Liver (tissue), 9 donors: ENCODE data around the gene CRMP1. TPM values are rescaled to one million over a fixed set of nuclear protein-coding genes. Genes with fewer than 3 reads are reported as not detected.
"Not testable (repeated sequence)": the region's sequence is repeated elsewhere in the genome, so short reads cannot be mapped to it uniquely, and the experiment has no call there.

Experiments
- DNase-seq: peaks from one replicate; pipeline ENCODE4 v3.0.0-alpha.2; 2017; ENCODE audit warnings: low spot score
- H3K27ac ChIP-seq, 2 donors: one replicate each; pipeline ENCODE4 v1.7.0; 2013; ENCODE audit warnings: inconsistent platforms in 2 of 2, low read length in 2 of 2, control low read depth in 1 of 2, low read depth in 1 of 2, mild to moderate bottlenecking in 1 of 2
- H3K27me3 ChIP-seq, 4 donors: one replicate each; pipeline versions ENCODE4 v1.6.1 to v1.7.0; 2013; ENCODE audit warnings: low read length in 3 of 4, inconsistent platforms in 1 of 4, mild to moderate bottlenecking in 1 of 4, moderate library complexity in 1 of 4; ENCODE audit not compliant: control insufficient read depth in 4 of 4, insufficient read depth in 4 of 4
- H3K36me3 ChIP-seq, 4 donors: one replicate each; pipeline versions ENCODE4 v1.6.1 to v1.7.0; 2013; ENCODE audit warnings: low read length in 3 of 4, mild to moderate bottlenecking in 3 of 4, low read depth in 1 of 4, moderate library complexity in 1 of 4; ENCODE audit not compliant: control insufficient read depth in 4 of 4, insufficient read depth in 3 of 4
- H3K4me1 ChIP-seq, 4 donors: one replicate each; pipeline versions ENCODE4 v1.6.1 to v1.7.0; 2013; ENCODE audit warnings: low read length in 3 of 4, mild to moderate bottlenecking in 3 of 4, moderate library complexity in 1 of 4; ENCODE audit not compliant: control insufficient read depth in 4 of 4, insufficient read depth in 4 of 4
- H3K4me3 ChIP-seq, 3 donors: one replicate each; pipeline versions ENCODE4 v1.6.1 to v1.7.0; 2013; ENCODE audit warnings: low read length in 3 of 3, control low read depth in 1 of 3, low read depth in 1 of 3, mild to moderate bottlenecking in 1 of 3
- H3K9ac ChIP-seq, 2 donors: one replicate each; pipeline ENCODE4 v1.7.0; 2013; ENCODE audit warnings: low read length in 2 of 2, mild to moderate bottlenecking in 2 of 2, moderate library complexity in 2 of 2, control low read depth in 1 of 2, low read depth in 1 of 2
- H3K9me3 ChIP-seq, 4 donors: one replicate each; pipeline versions ENCODE4 v1.6.1 to v1.7.0; 2013; ENCODE audit warnings: low read length in 3 of 4; ENCODE audit not compliant: control insufficient read depth in 4 of 4
- ATF3 ChIP-seq: IDR thresholded peaks from 2 replicates; pipeline ENCODE4 v1.6.1; 2016; ENCODE audit warnings: antibody characterized with exemption
- CTCF ChIP-seq: fragments of 150-350 bp; IDR thresholded peaks from 2 replicates; pipeline ENCODE4 v1.5.1; 2017; ENCODE audit warnings: improper control_type of control experiment, low read depth, low read length; ENCODE audit not compliant: missing input control
- EGR1 ChIP-seq, 2 donors: IDR thresholded peaks; 2 replicates each; pipeline ENCODE4 v1.6.1; 2016 to 2018; ENCODE audit warnings: antibody characterized with exemption in 2 of 2, low read depth in 2 of 2
- FOXA1 ChIP-seq: IDR thresholded peaks from 2 replicates; pipeline ENCODE4 v1.6.1; 2016; ENCODE audit warnings: antibody characterized with exemption
- FOXA2 ChIP-seq: IDR thresholded peaks from 2 replicates; pipeline ENCODE4 v1.6.1; 2016; ENCODE audit warnings: antibody characterized with exemption
- GABPA ChIP-seq, 2 donors: IDR thresholded peaks in 1 of 2; conservative IDR thresholded peaks in 1 of 2; 2 replicates each; pipeline ENCODE4 v1.6.1; 2016; ENCODE audit warnings: antibody characterized with exemption in 2 of 2, mild to moderate bottlenecking in 1 of 2, moderate library complexity in 1 of 2
- HNF4A ChIP-seq, 2 donors: conservative IDR thresholded peaks; 2 replicates each; pipeline ENCODE4 v1.6.1; 2016; ENCODE audit warnings: antibody characterized with exemption in 2 of 2, mild to moderate bottlenecking in 2 of 2
- HNF4G ChIP-seq: IDR thresholded peaks from 2 replicates; pipeline ENCODE4 v1.6.1; 2016; ENCODE audit warnings: antibody characterized with exemption
- JUND ChIP-seq, 2 donors: IDR thresholded peaks; 2 replicates each; pipeline ENCODE4 v1.6.1; 2016; ENCODE audit warnings: antibody characterized with exemption in 2 of 2
- MAX ChIP-seq: IDR thresholded peaks from 2 replicates; pipeline ENCODE4 v1.6.1; 2016; ENCODE audit warnings: antibody characterized with exemption
- RAD21 ChIP-seq, 2 donors: IDR thresholded peaks; 2 replicates each; pipeline ENCODE4 v1.6.1; 2016; ENCODE audit warnings: antibody characterized with exemption in 2 of 2, mild to moderate bottlenecking in 2 of 2
- REST ChIP-seq: IDR thresholded peaks from 2 replicates; pipeline ENCODE4 v1.6.1; 2016; ENCODE audit warnings: antibody characterized with exemption, mild to moderate bottlenecking
- RXRA ChIP-seq, 2 donors: IDR thresholded peaks; 2 replicates each; pipeline ENCODE4 v1.6.1; 2017 to 2018; ENCODE audit warnings: antibody characterized with exemption in 2 of 2, mild to moderate bottlenecking in 1 of 2
- TAF1 ChIP-seq: conservative IDR thresholded peaks from 2 replicates; pipeline ENCODE4 v1.6.1; 2016; ENCODE audit warnings: antibody characterized with exemption, mild to moderate bottlenecking
- YY1 ChIP-seq: IDR thresholded peaks from 2 replicates; pipeline ENCODE4 v1.6.1; 2016; ENCODE audit warnings: antibody characterized with exemption, mild to moderate bottlenecking
- WGBS: extraction: QIAGEN DNeasy Blood & Tissue Kit; methylation state at CpG from one replicate; pipeline ENCODE4 v1.1.7; 2013; 5-methylcytosine and 5-hydroxymethylcytosine counted together
- polyA plus RNA-seq, 2 donors: library from polyadenylated mRNA; stranded (reverse) in 1 of 2; unstranded in 1 of 2; fragments of 200-250 nt in 1 of 2; fragments of >200 nt in 1 of 2; fragmentation: Nextera tagmentation in 1 of 2; extraction: Ambion mirVana in 1 of 2; gene quantifications; one replicate each; pipeline versions ENCODE4 v1.2.1 to v1.2.3, GENCODE V29; 2013 to 2015
- total RNA-seq, 2 donors: library from RNA; depleted of rRNA; stranded (reverse); fragments of >200 nt; gene quantifications; one replicate each; pipeline ENCODE4 v1.2.3, GENCODE V29; 2014
- donor health status: healthy.
- donor health status: healthy.
- donor health status: healthy.
- donor health status: healthy.
- donor health status: healthy.

Gene CRMP1
- total and polyA plus RNA-seq, 4 donors = 0.06 to 0.42 (median 0.12) TPM

GRCh38 chr4:5812506-5813229 is 80.2 kb downstream of the CRMP1 start:
- H3K36me3 ChIP-seq = peaks cover 0 to 18% (median 4%) of the 10 kb centered on the region in 4 donors
- no peak overlapping the region for H3K9ac ChIP-seq
- no peak overlapping the region for H3K4me3 ChIP-seq
- DNase-seq = no peak
- no peaks in the 10 kb centered on the region for H3K9me3 ChIP-seq
- no peaks in the 10 kb centered on the region for H3K27me3 ChIP-seq
- no peak overlapping the region for H3K27ac ChIP-seq
- TF ChIP-seq MAX (no peak), CTCF (peak; percentile 64), GABPA (IDR thresholded peaks at IDR 0.05 in 1 of 2, conservative IDR thresholded peaks at IDR 0.05 in 1 of 2) (no peak), FOXA2 (no peak), RAD21 (IDR thresholded peaks at IDR 0.05) (peak; percentile 80 to 87), YY1 (no peak), REST (no peak), ATF3 (no peak)
- no peaks in the 10 kb centered on the region for H3K4me1 ChIP-seq
- 81% methylated on average over 9 of the region's 9 CpGs for WGBS

GRCh38 chr4:5812057-5812456 is 80.8 kb downstream of the CRMP1 start:
- not testable (repeated sequence) for DNase-seq, H3K9me3 ChIP-seq, H3K4me1 ChIP-seq, H3K9ac ChIP-seq, H3K4me3 ChIP-seq, H3K27ac ChIP-seq, H3K27me3 ChIP-seq
- 93% methylated on average over 5 of the region's 5 CpGs for WGBS
- H3K36me3 ChIP-seq = peaks cover 0 to 18% (median 4%) of the 10 kb centered on the region in 4 donors

- H3K36me3 ChIP-seq = peaks cover 0 to 18% (median 4%) of the 10 kb centered on the region in 4 donors
- no peak for TF ChIP-seq HNF4A (conservative IDR thresholded peaks at IDR 0.05)
- no peak for TF ChIP-seq HNF4G
- no peak for TF ChIP-seq EGR1 (IDR thresholded peaks at IDR 0.05; ENCODE audit: low read depth in 2 of 2)
- TF ChIP-seq FOXA2 = no peak
- TF ChIP-seq TAF1 = no peak
- no peak for TF ChIP-seq GABPA (IDR thresholded peaks at IDR 0.05 in 1 of 2, conservative IDR thresholded peaks at IDR 0.05 in 1 of 2)
- TF ChIP-seq RXRA (IDR thresholded peaks at IDR 0.05) = no peak
- TF ChIP-seq FOXA1 = no peak
- no peak for TF ChIP-seq JUND (IDR thresholded peaks at IDR 0.05)
- TF ChIP-seq CTCF = no peak
- TF ChIP-seq ATF3 = no peak
Observed at GRCh38 chr4:5810770-5811430, 82.0 kb downstream of the CRMP1 start.

More at GRCh38 chr4:5810770-5811430, 82.0 kb downstream of the CRMP1 start:
- DNase-seq = no peak
- Histone ChIP-seq H3K9me3 (no peaks in the 10 kb centered on the region), H3K4me3 (no peak overlapping the region), H3K9ac (no peak overlapping the region), H3K4me1 (no peaks in the 10 kb centered on the region), H3K27me3 (no peaks in the 10 kb centered on the region), H3K27ac (no peak overlapping the region)
- 88% methylated on average over 12 of the region's 12 CpGs for WGBS
